H9 (cell line): Measurements from ENCODE around the gene TJP3. TPM values are rescaled to one million over a fixed set of nuclear protein-coding genes. Genes with fewer than 3 reads are reported as not detected.

Experiments
- DNase-seq: peaks from one replicate; pipeline ENCODE4 v3.0.0-alpha.2; 2017
- H2AFZ ChIP-seq: one replicate; pipeline ENCODE4 v1.6.1; 2013; ENCODE audit warnings: mild to moderate bottlenecking, low read length, control low read depth, moderate library complexity
- H2AK5ac ChIP-seq: 2 replicates; pipeline ENCODE4 v1.6.1; 2013; ENCODE audit warnings: low read length, control low read depth, mixed read lengths; ENCODE audit not compliant: insufficient read length
- H2BK120ac ChIP-seq: one replicate; pipeline ENCODE4 v1.6.1; 2013; ENCODE audit warnings: low read depth, mild to moderate bottlenecking, low read length, control low read depth, inconsistent platforms; ENCODE audit not compliant: poor library complexity, severe bottlenecking
- H2BK12ac ChIP-seq: 2 replicates; pipeline ENCODE4 v1.6.1; 2013; ENCODE audit warnings: low read length, control low read depth, mixed read lengths, low read depth; ENCODE audit not compliant: insufficient read length
- H2BK15ac ChIP-seq: 2 replicates; pipeline ENCODE4 v1.6.1; 2013; ENCODE audit warnings: low read depth, low read length, control low read depth
- H2BK20ac ChIP-seq: one replicate; pipeline ENCODE4 v1.6.1; 2013; ENCODE audit warnings: low read depth, mild to moderate bottlenecking, low read length, control low read depth, inconsistent platforms; ENCODE audit not compliant: poor library complexity, severe bottlenecking
- H2BK5ac ChIP-seq: 2 replicates; pipeline ENCODE4 v1.6.1; 2013; ENCODE audit warnings: low read length, control low read depth, mixed read lengths; ENCODE audit not compliant: insufficient read length
- H3K14ac ChIP-seq: 2 replicates; pipeline ENCODE4 v1.6.1; 2013; ENCODE audit warnings: low read length, control low read depth; ENCODE audit not compliant: insufficient read depth
- H3K18ac ChIP-seq: 2 replicates; pipeline ENCODE4 v1.6.1; 2013; ENCODE audit warnings: low read depth, mild to moderate bottlenecking, mixed read lengths, low read length, control low read depth; ENCODE audit not compliant: insufficient read length
- H3K23ac ChIP-seq: 2 replicates; pipeline ENCODE4 v1.6.1; 2013; ENCODE audit warnings: low read length, control low read depth, mixed read lengths, low read depth; ENCODE audit not compliant: insufficient read length
- H3K23me2 ChIP-seq: 2 replicates; pipeline ENCODE4 v1.6.1; 2013; ENCODE audit warnings: low read depth, mild to moderate bottlenecking, mixed read lengths, low read length, control low read depth; ENCODE audit not compliant: insufficient read length, poor library complexity, severe bottlenecking
- H3K27ac ChIP-seq: 2 replicates; pipeline ENCODE4 v1.5.1; 2013; ENCODE audit warnings: low read length, control low read depth, mixed read lengths, low read depth; ENCODE audit not compliant: insufficient read length
- H3K27me3 ChIP-seq: 2 replicates; pipeline ENCODE4 v1.6.1; 2013; ENCODE audit warnings: low read length, control low read depth, inconsistent platforms; ENCODE audit not compliant: insufficient read depth
- H3K4ac ChIP-seq: 2 replicates; pipeline ENCODE4 v1.6.1; 2013; ENCODE audit warnings: low read depth, mild to moderate bottlenecking, control low read depth, inconsistent platforms, low read length, moderate library complexity
- H3K4me1 ChIP-seq: 2 replicates; pipeline ENCODE4 v1.6.1; 2013; ENCODE audit warnings: low read length, control low read depth, inconsistent platforms; ENCODE audit not compliant: insufficient read depth
- H3K4me2 ChIP-seq: 2 replicates; pipeline ENCODE4 v1.6.1; 2013; ENCODE audit warnings: low read length, control low read depth, mixed read lengths; ENCODE audit not compliant: insufficient read length, insufficient read depth
- H3K56ac ChIP-seq: 2 replicates; pipeline ENCODE4 v1.6.1; 2013; ENCODE audit warnings: low read depth, mild to moderate bottlenecking, mixed read lengths, low read length, control low read depth; ENCODE audit not compliant: insufficient read length
- H3K79me1 ChIP-seq: 2 replicates; pipeline ENCODE4 v1.6.1; 2013; ENCODE audit warnings: low read depth, mild to moderate bottlenecking, moderate library complexity, low read length, control low read depth, inconsistent platforms; ENCODE audit not compliant: insufficient read depth, poor library complexity, severe bottlenecking
- H3K79me2 ChIP-seq: 2 replicates; pipeline ENCODE4 v1.6.1; 2013; ENCODE audit warnings: low read length, control low read depth, inconsistent platforms; ENCODE audit not compliant: insufficient read depth
- H3K9ac ChIP-seq: 2 replicates; pipeline ENCODE4 v1.6.1; 2013; ENCODE audit warnings: low read length, control low read depth, mixed read lengths; ENCODE audit not compliant: insufficient read length; ENCODE audit errors: extremely low read depth
- H3K9me3 ChIP-seq: one replicate; pipeline ENCODE4 v1.6.1; 2013; ENCODE audit warnings: low read depth, low read length, inconsistent platforms; ENCODE audit not compliant: control insufficient read depth
- H3T11ph ChIP-seq: one replicate; pipeline ENCODE4 v1.6.1; 2013; ENCODE audit warnings: mild to moderate bottlenecking, low read length, control low read depth, inconsistent platforms
- H4K20me1 ChIP-seq: one replicate; pipeline ENCODE4 v1.6.1; 2013; ENCODE audit not compliant: control insufficient read depth, insufficient read length, insufficient read depth
- H4K5ac ChIP-seq: 2 replicates; pipeline ENCODE4 v1.6.1; 2013; ENCODE audit warnings: low read depth, mild to moderate bottlenecking, mixed read lengths, low read length, control low read depth; ENCODE audit not compliant: insufficient read length
- H4K8ac ChIP-seq: replicated peaks from 2 replicates; pipeline ENCODE4 v1.6.1; 2013; ENCODE audit warnings: low read length, control low read depth, mixed read lengths, low read depth; ENCODE audit not compliant: insufficient read length
- H4K91ac ChIP-seq: 2 replicates; pipeline ENCODE4 v1.6.1; 2013; ENCODE audit warnings: low read depth, mild to moderate bottlenecking, moderate library complexity, mixed read lengths, low read length, control low read depth; ENCODE audit not compliant: insufficient read length
- H3K27ac Mint-ChIP-seq, 3 experiments: 2 replicates in 2 of 3; 3 replicates in 1 of 3; pipeline ENCODE4 v1.8.0; 2020 to 2021; ENCODE audit warnings: mixed read lengths in 3 of 3, mild to moderate bottlenecking in 1 of 3, moderate library complexity in 1 of 3
- H3K27me3 Mint-ChIP-seq: 2 replicates; pipeline ENCODE4 v1.8.0; 2021; ENCODE audit warnings: low read depth, mild to moderate bottlenecking, moderate library complexity, mixed read lengths
- H3K36me3 Mint-ChIP-seq, 3 experiments: 2 replicates in 2 of 3; 3 replicates in 1 of 3; pipeline ENCODE4 v1.8.0; 2020 to 2021; ENCODE audit warnings: low read depth in 3 of 3, mixed read lengths in 3 of 3; ENCODE audit not compliant: insufficient read depth in 1 of 3
- H3K4me1 Mint-ChIP-seq, 2 experiments: 2 replicates each; pipeline ENCODE4 v1.8.0; 2020; ENCODE audit warnings: mixed read lengths in 2 of 2
- H3K4me3 Mint-ChIP-seq, 2 experiments: 2 replicates in 1 of 2; 3 replicates in 1 of 2; pipeline ENCODE4 v1.8.0; 2020 to 2021; ENCODE audit warnings: mild to moderate bottlenecking in 2 of 2, mixed read lengths in 2 of 2, moderate library complexity in 1 of 2
- H3K9me3 Mint-ChIP-seq, 2 experiments: 2 replicates in 1 of 2; 3 replicates in 1 of 2; pipeline ENCODE4 v1.8.0; 2020; ENCODE audit warnings: mild to moderate bottlenecking in 2 of 2, mixed read lengths in 2 of 2, moderate library complexity in 1 of 2
- CTCF ChIP-seq: fragments of 200-600 bp; sonication (generic); conservative IDR thresholded peaks from 3 replicates; pipeline ENCODE4 v1.8.0; 2021; ENCODE audit warnings: antibody characterized with exemption, mild to moderate bottlenecking
- WGBS: extraction: QIAGEN DNeasy Blood & Tissue Kit; methylation state at CpG from one replicate; pipeline ENCODE4 v1.1.7; 2013; ENCODE audit warnings: missing lambda C conversion rate, low lambda C conversion rate, mixed read lengths; ENCODE audit not compliant: insufficient read length; ENCODE audit errors: extremely low coverage; 5-methylcytosine and 5-hydroxymethylcytosine counted together
- total RNA-seq: library from RNA; stranded (reverse); gene quantifications from 2 replicates; pipeline ENCODE4 v1.2.1, GENCODE V29; 2021

The TJP3 gene
- total RNA-seq, 1 experiment from 2014 or later = 27.3 TPM

GRCh38 chr19:3790209-3790734, 82.1 kb downstream of the TJP3 start:
- no peaks in the 10 kb centered on the region for H4K20me1 ChIP-seq
- H3T11ph ChIP-seq = no peak overlapping the region
- H3K4me1 ChIP-seq = no peaks in the 10 kb centered on the region
- Mint-ChIP-seq H3K36me3 (no peaks in the 10 kb centered on the region), H3K27me3 (peaks cover 63% of the 10 kb centered on the region), H3K4me3 (no peak overlapping the region), H3K4me1 (peaks cover 3% of the 10 kb centered on the region in 2 experiments; a peak in 3 of 4 replicates), H3K9me3 (peaks cover 0 to 3% of the 10 kb centered on the region in 2 experiments; a peak in 4 of 5 replicates), H3K27ac (no peak overlapping the region)
- no peak overlapping the region for H2BK12ac ChIP-seq
- no peaks in the 10 kb centered on the region for H3K79me2 ChIP-seq
- H2BK120ac ChIP-seq = no peak overlapping the region
- no peak overlapping the region for H3K27ac ChIP-seq
- no peak overlapping the region for H2BK5ac ChIP-seq
- no peak overlapping the region for H4K8ac ChIP-seq
- no peaks in the 10 kb centered on the region for H3K23me2 ChIP-seq
- no peak overlapping the region for H3K23ac ChIP-seq
- no peak overlapping the region for H3K9ac ChIP-seq
- no peak overlapping the region for H3K14ac ChIP-seq
- no peak overlapping the region for H2BK15ac ChIP-seq
- H4K5ac ChIP-seq = no peak overlapping the region
- H2BK20ac ChIP-seq = no peak overlapping the region
- H3K18ac ChIP-seq = no peak overlapping the region
- H2AFZ ChIP-seq = no peak overlapping the region
- peaks cover 2% of the 10 kb centered on the region; the same call in 1 of the 2 replicates for H3K27me3 ChIP-seq
- no peak overlapping the region for H3K56ac ChIP-seq
- TF ChIP-seq CTCF = no peak
- WGBS = no CpG with 5 or more reads among the region's 6 CpGs
- no peaks in the 10 kb centered on the region for H3K9me3 ChIP-seq
- no peak overlapping the region for H4K91ac ChIP-seq
- no peak overlapping the region for H3K4me2 ChIP-seq
- H2AK5ac ChIP-seq = no peak overlapping the region
- H3K79me1 ChIP-seq = no peaks in the 10 kb centered on the region
- no peak overlapping the region for H3K4ac ChIP-seq
- DNase-seq = peak; percentile 18
